NCI-H1694 (cell line): Measurements from ENCODE around the gene MTCL1.
A peak's percentile ranks its signal among the peaks of the same experiment; 100 is the strongest.

Source experiments
- DNase-seq: peaks from one replicate; lab custom pipeline; 2025; lab: John Stamatoyannopoulos, UW

Gene MTCL1

DNA sequence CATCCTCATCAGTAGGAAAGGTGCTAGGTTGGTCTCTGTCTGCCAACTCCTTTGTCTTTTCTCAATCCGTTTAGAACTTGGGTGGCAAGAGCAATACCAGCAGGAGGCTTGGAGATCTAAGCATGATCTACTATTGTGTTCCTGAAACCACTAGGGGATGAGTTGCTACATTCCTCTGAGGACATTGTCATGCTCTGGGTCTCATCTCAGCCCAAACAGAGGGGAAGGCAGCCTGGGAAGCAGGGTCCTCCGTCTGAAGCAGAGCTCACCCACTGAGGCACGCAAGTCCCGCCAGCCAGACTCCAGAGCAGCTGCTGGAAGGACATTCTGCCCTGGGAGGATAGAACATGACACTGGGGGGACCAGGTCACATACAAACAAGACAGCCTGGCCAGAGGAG lies 162.9 kb downstream of the MTCL1 start:
- no peak for DNase-seq

DNA sequence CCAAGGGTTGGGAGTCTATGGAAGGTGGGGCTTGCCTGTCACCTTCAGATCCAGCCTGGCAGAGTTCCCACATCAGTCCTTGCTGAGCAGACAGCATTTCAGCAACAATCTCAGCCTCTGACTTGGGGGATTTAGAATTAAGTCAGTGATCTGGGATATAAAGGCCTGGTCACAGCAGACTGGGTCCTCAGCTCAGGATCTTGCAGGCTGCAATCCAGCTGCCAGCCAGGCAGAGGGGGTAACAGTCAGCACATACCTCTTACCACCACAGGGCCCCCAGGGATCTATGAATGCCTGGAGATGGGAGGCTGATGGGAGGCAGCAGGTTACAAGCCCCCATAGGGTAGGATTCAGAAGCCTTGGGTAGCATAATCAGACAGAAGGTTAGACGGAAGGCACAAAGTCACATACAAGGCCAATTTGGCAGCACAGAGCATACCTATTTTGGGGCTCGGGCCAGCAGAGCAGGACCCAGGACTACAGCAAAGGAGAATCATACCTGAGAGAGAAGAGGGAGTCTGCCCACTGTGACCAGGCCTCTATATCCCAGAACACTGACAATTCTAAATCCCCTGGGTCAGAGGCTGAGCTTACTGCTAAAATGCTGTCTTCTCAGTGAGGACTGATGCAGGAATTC lies 163.5 kb downstream of the MTCL1 start:
- no peak for DNase-seq

GRCh38 chr18:8869696-8870095 lies 164.3 kb downstream of the MTCL1 start:
- no peak for DNase-seq

DNA sequence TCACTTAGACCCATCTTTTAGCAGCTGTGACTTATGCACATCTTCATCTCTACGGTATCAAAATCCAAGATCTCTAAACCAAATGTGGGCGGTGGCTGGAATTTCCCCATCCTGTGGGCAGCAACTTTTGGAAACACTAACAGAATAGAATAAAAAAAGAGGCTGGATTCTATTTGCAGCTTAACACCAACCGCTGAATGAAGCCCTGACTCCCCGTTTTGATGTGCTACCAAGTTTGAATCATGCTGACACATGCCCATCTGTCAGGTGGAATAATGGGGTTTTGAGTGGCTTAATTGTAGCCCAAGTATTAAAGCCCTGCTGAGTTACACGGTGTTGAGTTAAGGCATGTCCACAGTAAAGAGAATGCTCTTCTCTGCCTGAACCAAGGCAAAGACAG lies 165.2 kb downstream of the MTCL1 start:
- DNase-seq, result peak; percentile 32

- DNase-seq, result peak; percentile 53
These were observed 166.1 kb downstream of the MTCL1 start for GRCh38 chr18:8871489-8871888.

DNA sequence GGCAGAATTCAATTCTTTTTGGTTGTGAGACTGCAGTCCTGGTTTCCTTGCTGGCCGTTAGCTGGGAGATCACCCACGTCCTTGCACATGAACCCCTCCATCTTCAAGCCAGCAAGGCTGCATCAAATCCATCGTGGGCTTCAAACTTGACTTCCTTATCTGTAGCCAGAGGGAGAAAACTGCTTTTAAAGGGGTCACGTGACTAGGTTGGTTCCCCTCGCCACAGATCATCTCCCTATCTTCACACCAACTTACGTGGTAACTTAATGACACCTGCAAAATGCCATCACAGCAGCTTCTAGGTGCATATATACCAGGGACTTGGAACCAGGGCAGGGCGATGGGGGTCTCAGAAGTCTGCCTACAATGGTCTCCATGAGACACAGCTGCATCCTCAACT lies 169.5 kb downstream of the MTCL1 start:
- no peak for DNase-seq

GRCh38 chr18:8876887-8877286 lies 171.5 kb downstream of the MTCL1 start:
- no peak for DNase-seq

DNA sequence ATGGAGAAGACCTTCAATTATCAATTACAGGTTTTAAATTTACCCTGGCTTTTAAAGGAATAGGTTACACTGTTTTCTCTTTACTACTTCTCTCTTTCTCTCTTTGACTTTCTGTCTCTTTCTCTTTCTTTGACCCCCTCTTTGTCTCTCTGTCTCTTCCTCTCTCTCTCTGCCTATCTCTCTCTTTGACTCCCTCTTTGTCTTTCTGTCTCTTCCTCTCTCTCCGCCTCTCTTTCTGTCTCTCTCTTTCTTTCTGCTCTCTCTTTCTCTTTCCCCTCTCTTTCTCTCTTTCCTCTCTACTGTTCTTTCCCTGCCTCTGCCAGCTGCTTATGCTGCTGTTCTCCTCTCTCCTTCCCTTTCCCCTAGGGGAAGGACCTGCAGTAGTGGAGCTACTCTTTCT lies 175.7 kb downstream of the MTCL1 start:
- no peak for DNase-seq
